COLO668 (cell line): ENCODE data around the gene SPDYE17.
"Not testable (repeated sequence)": the region's sequence is repeated elsewhere in the genome, so short reads cannot be mapped to it uniquely, and the experiment has no call there.

Experiments used
- DNase-seq: peaks from one replicate; lab custom pipeline; 2025; ENCODE audit not compliant: unreplicated experiment; lab: John Stamatoyannopoulos, UW

SPDYE17 gene, protein sequence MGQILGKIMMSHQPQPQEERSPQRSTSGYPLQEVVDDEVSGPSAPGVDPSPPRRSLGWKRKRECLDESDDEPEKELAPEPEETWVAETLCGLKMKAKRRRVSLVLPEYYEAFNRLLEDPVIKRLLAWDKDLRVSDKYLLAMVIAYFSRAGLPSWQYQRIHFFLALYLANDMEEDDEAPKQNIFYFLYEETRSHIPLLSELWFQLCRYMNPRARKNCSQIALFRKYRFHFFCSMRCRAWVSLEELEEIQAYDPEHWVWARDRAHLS

GRCh38 chr7:77032261-77032660 lies at the start of gene SPDYE17:
Gene SPDYE17 (minus strand): TSS chr7:77032361. CDS start chr7:77030570, 1,791 bp downstream.
- DNase-seq = not testable (repeated sequence)

DNA sequence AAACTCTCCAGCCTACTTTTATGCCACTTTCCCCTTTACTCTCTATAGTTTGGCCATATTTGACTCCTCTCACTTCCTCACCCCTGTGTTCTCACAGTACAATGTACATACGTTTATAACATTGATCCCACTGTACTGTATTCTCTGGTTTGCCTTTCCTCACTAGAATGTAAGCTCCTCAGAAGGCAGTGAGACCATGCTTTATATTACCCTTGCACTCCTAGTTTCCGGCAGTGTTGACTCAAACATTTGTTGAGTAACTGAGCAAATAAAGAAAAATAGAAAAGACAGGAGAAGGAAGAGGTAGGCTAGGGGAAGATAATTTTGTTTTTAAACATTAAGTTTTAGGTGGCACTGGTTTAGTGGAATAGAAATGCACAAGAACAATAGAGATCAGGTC lies 48.1 kb upstream of the SPDYE17 start:
- DNase-seq = not testable (repeated sequence)

- DNase-seq = not testable (repeated sequence)
Measured at GRCh38 chr7:77079624-77080023, 47.5 kb upstream of the SPDYE17 start.

- not testable (repeated sequence) for DNase-seq
Measured at GRCh38 chr7:77079112-77079511, 47.0 kb upstream of the SPDYE17 start.

GRCh38 chr7:77077060-77077459 lies 44.9 kb upstream of the SPDYE17 start:
- DNase-seq = not testable (repeated sequence)

DNA sequence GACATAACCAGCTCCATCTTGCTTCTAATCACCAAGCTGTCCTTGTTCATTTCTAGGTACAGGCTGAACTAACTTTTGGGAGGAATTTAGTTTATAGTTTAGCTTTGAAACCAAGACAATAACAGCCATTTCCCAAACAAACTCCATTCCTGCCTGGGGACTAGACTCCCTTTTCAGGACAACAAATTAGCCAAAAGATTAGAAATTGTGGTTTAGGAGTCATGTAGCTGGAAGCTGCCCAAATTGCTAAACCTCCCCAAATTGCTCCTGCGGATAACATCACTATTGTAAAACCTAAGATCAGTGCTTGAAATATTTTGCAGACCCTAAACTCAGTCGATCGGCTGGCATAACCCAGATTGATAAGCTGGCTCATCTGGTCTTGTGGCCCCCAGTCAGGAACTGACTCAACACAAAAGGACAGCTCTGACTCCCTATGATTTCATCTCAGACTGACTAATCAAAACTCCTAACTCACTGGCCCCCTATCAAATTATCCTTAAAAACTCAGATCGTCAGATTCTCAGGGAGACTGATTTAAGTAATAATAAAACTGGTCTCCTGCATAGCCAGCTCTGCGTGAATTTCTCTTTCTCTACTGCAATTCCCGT lies 42.7 kb upstream of the SPDYE17 start:
- DNase-seq = not testable (repeated sequence)

DNA sequence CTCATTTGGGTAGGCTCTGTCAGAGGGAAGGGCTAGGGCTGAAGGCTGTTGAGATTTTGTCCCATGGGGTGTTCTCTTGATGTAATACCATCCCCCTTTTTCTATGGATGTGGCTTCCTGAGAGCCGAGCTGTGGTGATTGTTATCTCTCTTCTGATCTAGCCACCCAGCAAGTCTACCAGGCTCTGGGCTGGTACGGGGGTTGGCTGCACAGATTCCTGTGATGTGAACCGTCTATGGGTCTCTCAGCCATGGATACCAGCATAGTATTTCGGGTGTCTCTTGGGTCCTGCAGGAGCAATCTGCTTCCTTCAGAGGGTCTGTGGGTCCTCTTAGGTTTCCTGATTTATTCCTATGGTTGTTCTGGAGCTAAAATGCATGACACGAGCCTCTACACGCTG lies 38.9 kb upstream of the SPDYE17 start:
- not testable (repeated sequence) for DNase-seq

DNA sequence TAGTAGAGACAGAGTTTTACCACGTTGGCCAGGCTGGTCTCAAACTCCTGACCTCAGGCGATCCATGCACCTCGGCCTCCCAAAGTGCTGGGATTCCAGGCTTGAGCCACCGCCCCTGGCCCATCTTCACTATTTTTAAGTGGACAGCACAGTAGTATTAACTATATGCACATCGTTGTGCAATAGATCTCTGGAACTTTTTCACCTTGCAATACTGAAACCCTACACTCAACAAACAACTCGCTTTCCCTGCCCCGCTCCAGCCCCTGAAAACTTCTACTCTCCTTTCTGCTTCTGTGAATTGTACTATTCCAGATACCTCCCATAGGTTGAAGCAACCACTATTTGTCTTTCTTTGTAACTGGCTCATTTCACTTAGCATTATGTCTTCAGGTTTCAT lies 33.7 kb upstream of the SPDYE17 start:
- not testable (repeated sequence) for DNase-seq

GRCh38 chr7:77063732-77064131 lies 31.6 kb upstream of the SPDYE17 start:
- DNase-seq = not testable (repeated sequence)

GRCh38 chr7:77062557-77062956 lies 30.4 kb upstream of the SPDYE17 start, which contains the start of gene SPDYE18:
Gene SPDYE18 (minus strand): TSS chr7:77062558. CDS start chr7:77060512, 2,046 bp downstream.
- DNase-seq = not testable (repeated sequence)

- not testable (repeated sequence) for DNase-seq
Measured at GRCh38 chr7:77026349-77026748, 5.8 kb downstream of the SPDYE17 start.

- not testable (repeated sequence) for DNase-seq
Measured at GRCh38 chr7:77010074-77010680, 22.0 kb downstream of the SPDYE17 start.

- DNase-seq = peak; percentile 11
Measured at GRCh38 chr7:77008000-77008399, 24.2 kb downstream of the SPDYE17 start.

- not testable (repeated sequence) for DNase-seq
Measured at GRCh38 chr7:77006127-77007110, 25.7 kb downstream of the SPDYE17 start.

DNA sequence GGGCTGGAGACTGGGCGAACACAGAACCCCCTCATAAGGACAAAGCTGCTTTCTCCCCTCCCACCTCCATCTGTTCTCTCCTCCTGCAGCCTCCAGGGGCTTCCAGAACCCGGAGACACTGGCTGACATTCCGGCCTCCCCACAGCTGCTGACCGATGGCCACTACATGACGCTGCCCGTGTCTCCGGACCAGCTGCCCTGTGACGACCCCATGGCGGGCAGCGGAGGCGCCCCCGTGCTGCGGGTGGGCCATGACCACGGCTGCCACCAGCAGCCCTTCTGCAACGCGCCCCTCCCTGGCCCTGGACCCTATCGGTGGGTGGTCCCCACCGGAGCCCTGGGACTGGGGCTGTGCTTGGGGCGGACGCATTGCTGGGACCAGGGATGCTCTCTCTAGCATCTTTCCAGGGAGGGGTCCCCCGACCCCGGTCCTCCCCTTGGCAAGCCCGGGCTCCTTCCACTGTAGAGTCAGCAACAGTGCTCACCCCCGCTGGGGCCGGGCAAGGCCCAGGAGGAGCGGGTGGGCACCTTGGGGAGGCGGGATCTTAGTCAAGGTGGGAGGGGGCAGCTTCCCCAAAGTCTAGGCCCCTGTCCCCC lies 26.6 kb downstream of the SPDYE17 start:
- DNase-seq = not testable (repeated sequence)

DNA sequence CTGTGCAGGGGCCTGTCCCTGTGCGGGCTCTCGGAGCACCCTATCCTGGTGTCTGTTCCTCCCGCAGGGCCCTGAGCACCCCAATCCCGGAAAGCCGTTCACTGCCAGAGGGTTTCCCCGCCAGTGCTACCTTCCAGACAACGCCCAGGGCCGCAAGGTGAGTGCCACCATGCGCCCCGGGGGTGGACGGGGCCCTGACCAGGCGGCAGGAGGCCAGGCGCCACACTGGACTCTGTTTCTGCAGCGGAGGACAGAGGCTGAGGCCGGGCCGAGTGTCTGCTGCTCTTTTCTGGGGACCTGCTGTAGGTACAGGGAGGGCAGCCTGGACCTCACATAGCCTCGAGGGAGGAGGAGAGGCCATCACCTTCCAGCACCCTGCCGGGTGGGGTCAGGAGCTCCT lies 28.0 kb downstream of the SPDYE17 start:
- not testable (repeated sequence) for DNase-seq

DNA sequence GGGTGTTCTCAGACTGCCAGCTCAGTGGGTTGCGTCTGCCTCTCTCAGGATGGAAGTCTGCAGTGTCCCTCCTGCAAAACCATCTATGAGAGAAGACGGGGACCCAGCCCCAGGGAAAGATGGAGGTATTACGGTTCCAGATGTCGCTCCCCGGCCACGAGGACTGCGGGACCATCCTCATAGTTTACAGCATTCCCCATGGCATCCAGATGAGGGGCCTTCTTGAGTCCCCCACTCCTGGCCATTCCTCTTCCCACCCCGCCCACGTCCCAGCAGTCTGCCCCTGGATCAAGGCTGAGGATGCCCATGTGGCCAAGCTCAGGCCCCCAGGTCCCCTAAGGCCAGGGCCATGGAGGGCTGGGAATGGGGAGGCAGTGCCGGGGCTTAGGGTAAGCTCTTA lies 28.9 kb downstream of the SPDYE17 start:
- not testable (repeated sequence) for DNase-seq

DNA sequence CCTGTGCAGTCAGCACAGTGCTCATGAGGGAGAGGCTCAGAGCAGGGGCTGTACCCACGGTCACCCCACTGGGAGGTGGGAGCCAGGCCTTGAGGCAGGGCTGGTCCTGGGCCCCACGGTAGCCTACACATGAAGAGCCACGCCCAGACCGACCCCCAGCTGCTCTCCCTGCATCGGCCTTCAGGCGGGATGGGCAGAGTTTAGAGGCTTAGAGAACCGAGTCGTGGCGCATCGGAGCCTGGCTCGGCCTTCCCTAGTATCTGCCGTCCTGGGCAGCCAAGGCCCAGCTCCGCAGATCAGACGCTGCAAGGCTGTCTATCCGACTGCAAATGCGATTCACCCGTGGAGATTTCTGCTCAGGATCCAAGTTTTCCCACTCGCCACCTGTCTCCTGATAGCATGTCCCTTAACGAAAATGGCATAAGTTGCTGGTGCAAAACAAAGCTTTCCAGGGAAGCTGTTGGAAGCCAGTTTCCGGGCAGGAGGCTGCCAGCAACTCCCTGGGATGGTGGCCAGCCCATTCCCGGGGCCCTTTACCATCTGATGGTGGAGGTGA lies 29.4 kb downstream of the SPDYE17 start:
- not testable (repeated sequence) for DNase-seq

GRCh38 chr7:77002104-77002503 lies 30.1 kb downstream of the SPDYE17 start:
- DNase-seq = not testable (repeated sequence)
